Measurements from ENCODE around the gene INPP5K. TPM values are rescaled to one million over a fixed set of nuclear protein-coding genes. Genes with fewer than 3 reads are reported as not detected.
A peak's percentile ranks its signal among the peaks of the same experiment; 100 is the strongest.
"Not testable (repeated sequence)": the region's sequence is repeated elsewhere in the genome, so short reads cannot be mapped to it uniquely, and the experiment has no call there.

Gene INPP5K
- 27.3 and 30.1 TPM in 2 replicates for total RNA-seq (2014; rRNA removed)
- polyA plus RNA-seq (2012): 20.0 TPM

GRCh38 chr17:1516388-1517161 lies at the start of gene INPP5K:
TSS of gene INPP5K (minus strand) at chr17:1516612. CDS start at chr17:1516499, 113 bp downstream.
- peak; percentile 96 for DNase-seq (ENCODE audit: low read depth)

- DNase-seq (ENCODE audit: low read depth): no peak
These were observed 49.5 kb upstream of the INPP5K start for GRCh38 chr17:1565877-1566276.

GRCh38 chr17:1563786-1564613 lies 47.6 kb upstream of the INPP5K start:
- DNase-seq (ENCODE audit: low read depth): no peak

- not testable (repeated sequence) for DNase-seq (ENCODE audit: low read depth)
These were observed 47.0 kb upstream of the INPP5K start for GRCh38 chr17:1563471-1563785.

GRCh38 chr17:1562176-1562643 lies 45.8 kb upstream of the INPP5K start:
- no peak for DNase-seq (ENCODE audit: low read depth)

- peak; percentile 12 for DNase-seq (ENCODE audit: low read depth)
These were observed 45.2 kb upstream of the INPP5K start for GRCh38 chr17:1561420-1562175.

GRCh38 chr17:1560858-1561355 lies 44.5 kb upstream of the INPP5K start:
- no peak for DNase-seq (ENCODE audit: low read depth)

- no peak for DNase-seq (ENCODE audit: low read depth)
These were observed 43.9 kb upstream of the INPP5K start for GRCh38 chr17:1560101-1560857.

GRCh38 chr17:1559047-1560043 lies 42.9 kb upstream of the INPP5K start:
- no peak for DNase-seq (ENCODE audit: low read depth)

GRCh38 chr17:1558401-1558800 lies 42.0 kb upstream of the INPP5K start:
- DNase-seq (ENCODE audit: low read depth): no peak

- no peak for DNase-seq (ENCODE audit: low read depth)
These were observed 41.1 kb upstream of the INPP5K start for GRCh38 chr17:1557355-1558095.

GRCh38 chr17:1555651-1556471 lies 39.4 kb upstream of the INPP5K start:
- DNase-seq (ENCODE audit: low read depth): no peak

GRCh38 chr17:1554751-1555540 lies 38.5 kb upstream of the INPP5K start:
- no peak for DNase-seq (ENCODE audit: low read depth)

- DNase-seq (ENCODE audit: low read depth): no peak
These were observed 37.2 kb upstream of the INPP5K start for GRCh38 chr17:1553354-1554266.

- DNase-seq (ENCODE audit: low read depth): no peak
These were observed 36.5 kb upstream of the INPP5K start for GRCh38 chr17:1552932-1553331.

GRCh38 chr17:1551741-1552140 lies 35.3 kb upstream of the INPP5K start:
- no peak for DNase-seq (ENCODE audit: low read depth)
